Heart left ventricle (tissue), 16 donors: ENCODE data around the gene DCDC2C. TPM values are rescaled to one million over a fixed set of nuclear protein-coding genes. Genes with fewer than 3 reads are reported as not detected.

Source experiments
- ATAC-seq, 4 donors: fragments of 200-7000 bp; cut with Tn5 transposase; one replicate each; pipeline ENCODE4 v1.9.1; 2020 to 2022; ENCODE audit warnings: moderate library complexity in 4 of 4, mild to moderate bottlenecking in 3 of 4, moderate number of reproducible peaks in 1 of 4
- DNase-seq, 5 donors: peaks; one replicate each; pipeline ENCODE4 v3.0.0-alpha.2; 2020
- H3K27ac ChIP-seq, 12 donors: fragments of 200-600 bp; sonication (generic) in 4 of 12; one replicate each; pipeline versions ENCODE4 v1.5.0 to v1.8.0; 2016 to 2022; ENCODE audit warnings: mild to moderate bottlenecking in 2 of 12
- H3K27me3 ChIP-seq, 9 donors: fragments of 200-600 bp; sonication (generic) in 2 of 9; one replicate each; pipeline versions ENCODE4 v1.5.1 to v1.8.0; 2016 to 2022; ENCODE audit warnings: mild to moderate bottlenecking in 3 of 9
- H3K36me3 ChIP-seq, 9 donors: fragments of 200-600 bp; sonication (generic) in 2 of 9; one replicate each; pipeline versions ENCODE4 v1.5.0 to v1.8.0; 2018 to 2022; ENCODE audit warnings: mild to moderate bottlenecking in 2 of 9
- H3K4me1 ChIP-seq, 12 donors: fragments of 200-600 bp; sonication (generic) in 4 of 12; one replicate each; pipeline versions ENCODE4 v1.5.0 to v1.8.0; 2016 to 2022; ENCODE audit warnings: mild to moderate bottlenecking in 3 of 12
- H3K4me3 ChIP-seq, 12 donors: fragments of 200-600 bp; sonication (generic) in 4 of 12; one replicate each; pipeline versions ENCODE4 v1.5.0 to v1.8.0; 2017 to 2022; ENCODE audit warnings: mild to moderate bottlenecking in 9 of 12, moderate library complexity in 4 of 12
- H3K9me3 ChIP-seq, 12 donors: fragments of 200-600 bp; sonication (generic) in 4 of 12; one replicate each; pipeline versions ENCODE4 v1.5.0 to v1.8.0; 2016 to 2022; ENCODE audit warnings: mild to moderate bottlenecking in 1 of 12
- CTCF ChIP-seq, 12 donors: fragments of 200-600 bp; sonication (generic) in 4 of 12; IDR thresholded peaks; one replicate each; pipeline versions ENCODE4 v1.5.0 to v1.8.0; 2018 to 2022; ENCODE audit warnings: antibody characterized with exemption in 12 of 12, mild to moderate bottlenecking in 5 of 12
- POLR2A ChIP-seq, 2 donors: fragments of 450-650 bp; IDR thresholded peaks; one replicate each; pipeline ENCODE4 v1.6.1; 2017; ENCODE audit warnings: antibody characterized with exemption in 2 of 2, mild to moderate bottlenecking in 2 of 2, moderate library complexity in 2 of 2
- WGBS, 4 donors: extraction: QIAGEN DNeasy Blood & Tissue Kit in 2 of 4; methylation state at CpG; one replicate each; pipeline versions ENCODE4 v1.1.5 to v1.1.7; 2013 to 2018; 5-methylcytosine and 5-hydroxymethylcytosine counted together
- intact Hi-C, 10 donors: fragments of 100-400 bp; cut with DNase I; formaldehyde crosslinking; loops; one replicate each; pipeline versions ENCODE4 v1.11.1 to v1.14.2; 2022
- polyA plus RNA-seq, 2 donors: library from polyadenylated mRNA; stranded (reverse); fragments of 200-250 nt; gene quantifications; one replicate each; pipeline ENCODE4 v1.2.3, GENCODE V29; 2013
- total RNA-seq, 9 donors: library from RNA; depleted of rRNA in 2 of 9; stranded (reverse); fragments of >200 nt in 2 of 9; fragmentation: NEBNext Ultra II Directional in 3 of 9; extraction: Animal tissue kit (Norgen Biotek cat#: 25700) in 3 of 9; gene quantifications; one replicate each; pipeline versions ENCODE4 v1.1.0 to v1.2.4, GENCODE V29; 2016 to 2023
- donor health status: ischemic (EF 13 %, LVEDD 7.1; RV severe dilation, severe dysfunction).
- donor health status: healthy with polysubstance abuse.
- donor health status: DM: no; HTN: yes; CAD: no.
- donor health status: DM: no; HTN: no; CAD: no.
- donor health status: ischemic (EF 25% LVEDD 6.9; RV normal size, moderate dysfunction).
- donor health status: ischemic (EF 25% LVEDD 5.7; RV mildly dilated, moderate dysfunction).
- donor health status: healthy.
- donor health status: DM: yes; HTN: yes; CAD: no.
- donor health status: ischemic (EF 35%, LVEDD 5.7; RV mildly dilated, moderate dysfunction).
- donor health status: nonischemic (EF 11% LVEDD 7.7; RV severe dilation, severe dysfunction).
- donor health status: DM: yes; HTN: yes; CAD: no.
- donor health status: PGD.
- donor health status: ischemic (EF 29% LVEDD 5.4; RV normal size, mild dysfunction).
- donor health status: nonischemic (EF 23%, LVEDD 6.1; RV moderate dilation, normal function).

The DCDC2C gene
- total and polyA plus RNA-seq, 11 donors: not detected

- H3K4me3 ChIP-seq: no peak overlapping the region
- H3K27ac ChIP-seq: no peak overlapping the region
- peaks cover 0 to 11% (median 0%) of the 10 kb centered on the region in 12 donors for H3K4me1 ChIP-seq
- TF ChIP-seq CTCF (IDR thresholded peaks at IDR 0.05) (no peak), POLR2A (IDR thresholded peaks at IDR 0.05) (no peak)
- DNase-seq (no peak), ATAC-seq (no peak)
- no peaks in the 10 kb centered on the region for H3K36me3 ChIP-seq
- peaks cover 0 to 12% (median 0%) of the 10 kb centered on the region in 9 donors for H3K27me3 ChIP-seq
- 53 to 77% (median 65%) methylated on average over 4 to 11 of the region's 11 CpGs for WGBS, 4 donors
- intact Hi-C loops: no loop called here
- H3K9me3 ChIP-seq: no peaks in the 10 kb centered on the region
Measured at GRCh38 chr2:3777966-3778365, 74.6 kb downstream of the DCDC2C start.

GRCh38 chr2:3778851-3779495, 75.6 kb downstream of the DCDC2C start:
- no peak for TF ChIP-seq CTCF (IDR thresholded peaks at IDR 0.05)
- TF ChIP-seq POLR2A (IDR thresholded peaks at IDR 0.05): no peak
- DNase-seq (no peak), ATAC-seq (no peak)
- no peaks in the 10 kb centered on the region for H3K36me3 ChIP-seq
- no peak overlapping the region for H3K4me3 ChIP-seq
- 73 to 84% (median 80%) methylated on average over 24 of the region's 24 CpGs for WGBS, 4 donors
- intact Hi-C loops: no loop called here
- no peaks in the 10 kb centered on the region for H3K9me3 ChIP-seq
- peaks cover 0 to 11% (median 0%) of the 10 kb centered on the region in 12 donors for H3K4me1 ChIP-seq
- H3K27ac ChIP-seq: no peak overlapping the region
- peaks cover 0 to 8% (median 0%) of the 10 kb centered on the region in 9 donors for H3K27me3 ChIP-seq

GRCh38 chr2:3779496-3780049, 76.2 kb downstream of the DCDC2C start:
- H3K4me3 ChIP-seq: no peak overlapping the region
- WGBS, 4 donors: 51 to 61% (median 54%) methylated on average over 10 of the region's 10 CpGs
- intact Hi-C loops: loop anchor here in 9 of 10 donors (1.0 to 10.0 kb wide), 5 partner anchors 45 to 53 kb away; no protein-coding TSS in a partner anchor

More at GRCh38 chr2:3779496-3780049, 76.2 kb downstream of the DCDC2C start:
- ATAC-seq (no peak), DNase-seq (no peak)
- peaks cover 0 to 11% (median 0%) of the 10 kb centered on the region in 12 donors for H3K4me1 ChIP-seq
- no peaks in the 10 kb centered on the region for H3K9me3 ChIP-seq
- H3K27ac ChIP-seq: no peak overlapping the region
- H3K36me3 ChIP-seq: no peaks in the 10 kb centered on the region
- TF ChIP-seq POLR2A (IDR thresholded peaks at IDR 0.05): no peak
- TF ChIP-seq CTCF (IDR thresholded peaks at IDR 0.05): no peak
- peaks cover 0 to 7% (median 0%) of the 10 kb centered on the region in 9 donors for H3K27me3 ChIP-seq
